Measurements from ENCODE around the gene MYZAP.

Gene MYZAP

DNA sequence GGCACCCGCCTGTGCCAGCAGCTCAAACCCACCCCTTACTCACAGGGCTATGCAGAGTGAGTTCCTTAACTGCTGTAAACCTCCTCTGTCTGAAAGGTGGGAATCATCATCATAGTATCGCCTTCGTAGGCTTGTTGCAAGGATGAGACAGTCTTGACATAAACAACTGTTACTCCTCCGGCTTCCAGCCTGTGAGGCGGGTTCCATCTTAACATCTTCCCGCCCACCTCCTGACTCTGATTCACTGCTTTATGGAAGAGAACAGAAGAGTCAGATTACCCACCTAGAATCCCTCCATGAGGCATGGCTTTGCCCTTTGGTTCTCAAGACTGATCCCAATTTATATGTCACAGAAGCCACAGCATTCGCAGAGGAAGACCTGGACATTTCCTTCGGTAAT is 136.7 kb downstream of the MYZAP start:
- no peak for DNase-seq
- H3K9me3 ChIP-seq (ENCODE audit: control insufficient read depth, low read length) = no peaks in the 10 kb centered on the region
- H3K27ac ChIP-seq (ENCODE audit: insufficient read depth, low read length, poor library complexity, severe bottlenecking) = no peak overlapping the region
- no peak overlapping the region for H3K4me3 ChIP-seq (ENCODE audit: insufficient read depth, low read depth, low read length, poor library complexity, severe bottlenecking)
- H3K4me1 ChIP-seq (ENCODE audit: control insufficient read depth, insufficient read depth, low read length, poor library complexity, severe bottlenecking) = no peaks in the 10 kb centered on the region
- no peaks in the 10 kb centered on the region for H3K36me3 ChIP-seq (ENCODE audit: control insufficient read depth, insufficient read depth, low read length)
- H3K27me3 ChIP-seq (replicated peaks; ENCODE audit: control insufficient read depth, insufficient read depth, low read length, poor library complexity, severe bottlenecking) = no peaks in the 10 kb centered on the region

DNA sequence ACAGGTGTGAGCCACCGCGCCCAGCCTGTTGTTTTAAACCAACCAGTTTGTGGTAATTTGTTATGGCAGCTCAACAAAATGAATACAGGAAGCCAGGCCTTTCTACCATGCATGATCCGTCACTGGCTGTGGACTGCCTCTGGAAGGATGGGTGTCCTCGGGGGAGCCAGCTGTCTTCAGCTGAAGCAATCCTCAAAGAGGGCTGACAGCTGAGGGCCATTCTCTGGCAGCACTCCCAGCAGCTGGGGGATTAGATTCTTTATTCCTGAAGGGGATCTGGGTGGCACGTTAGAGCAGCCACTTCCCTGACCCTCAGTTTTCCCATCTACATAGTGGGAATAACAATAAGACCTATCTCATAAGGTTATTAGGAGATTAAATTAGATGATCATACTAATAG is 139.2 kb downstream of the MYZAP start:
- no peak for DNase-seq
- no peaks in the 10 kb centered on the region for H3K9me3 ChIP-seq (ENCODE audit: control insufficient read depth, low read length)
- no peaks in the 10 kb centered on the region for H3K27me3 ChIP-seq (replicated peaks; ENCODE audit: control insufficient read depth, insufficient read depth, low read length, poor library complexity, severe bottlenecking)
- no peaks in the 10 kb centered on the region for H3K4me1 ChIP-seq (ENCODE audit: control insufficient read depth, insufficient read depth, low read length, poor library complexity, severe bottlenecking)
- H3K4me3 ChIP-seq (ENCODE audit: insufficient read depth, low read depth, low read length, poor library complexity, severe bottlenecking) = no peak overlapping the region
- no peaks in the 10 kb centered on the region for H3K36me3 ChIP-seq (ENCODE audit: control insufficient read depth, insufficient read depth, low read length)
- H3K27ac ChIP-seq (ENCODE audit: insufficient read depth, low read length, poor library complexity, severe bottlenecking) = no peak overlapping the region

DNA sequence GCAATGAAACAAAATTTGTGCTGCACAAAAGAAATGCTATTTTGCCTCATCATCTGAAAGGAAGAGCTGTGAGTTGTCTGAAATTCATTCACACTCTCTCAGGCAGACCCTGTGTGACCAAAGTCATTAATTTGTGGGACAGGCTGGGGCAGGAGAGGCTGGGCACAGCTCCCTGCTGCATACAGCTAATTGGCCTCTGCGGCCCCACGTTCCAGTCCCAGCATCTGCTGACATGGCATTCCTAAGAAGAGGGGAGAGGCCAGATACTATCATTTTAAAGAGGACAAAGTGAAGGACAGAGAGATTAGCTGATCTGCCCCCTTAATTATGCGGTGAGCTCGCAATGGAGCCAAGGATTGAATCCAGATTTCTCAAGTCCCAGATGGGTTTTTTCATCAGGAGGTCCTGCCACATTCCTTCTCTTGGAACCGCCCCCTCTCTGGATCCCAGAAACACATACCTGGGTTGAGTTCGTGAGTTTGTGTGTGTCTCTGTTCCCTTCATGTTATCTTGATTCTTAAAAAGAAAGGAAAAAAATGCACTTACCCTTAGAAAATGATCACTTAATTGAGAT is 139.9 kb downstream of the MYZAP start:
- Histone ChIP-seq H3K4me3 (ENCODE audit: insufficient read depth, low read depth, low read length, poor library complexity, severe bottlenecking) (no peak overlapping the region), H3K27me3 (replicated peaks; ENCODE audit: control insufficient read depth, insufficient read depth, low read length, poor library complexity, severe bottlenecking) (no peaks in the 10 kb centered on the region), H3K9me3 (ENCODE audit: control insufficient read depth, low read length) (no peaks in the 10 kb centered on the region), H3K4me1 (ENCODE audit: control insufficient read depth, insufficient read depth, low read length, poor library complexity, severe bottlenecking) (no peaks in the 10 kb centered on the region), H3K36me3 (ENCODE audit: control insufficient read depth, insufficient read depth, low read length) (no peaks in the 10 kb centered on the region), H3K27ac (ENCODE audit: insufficient read depth, low read length, poor library complexity, severe bottlenecking) (no peak overlapping the region)
- no peak for DNase-seq

DNA sequence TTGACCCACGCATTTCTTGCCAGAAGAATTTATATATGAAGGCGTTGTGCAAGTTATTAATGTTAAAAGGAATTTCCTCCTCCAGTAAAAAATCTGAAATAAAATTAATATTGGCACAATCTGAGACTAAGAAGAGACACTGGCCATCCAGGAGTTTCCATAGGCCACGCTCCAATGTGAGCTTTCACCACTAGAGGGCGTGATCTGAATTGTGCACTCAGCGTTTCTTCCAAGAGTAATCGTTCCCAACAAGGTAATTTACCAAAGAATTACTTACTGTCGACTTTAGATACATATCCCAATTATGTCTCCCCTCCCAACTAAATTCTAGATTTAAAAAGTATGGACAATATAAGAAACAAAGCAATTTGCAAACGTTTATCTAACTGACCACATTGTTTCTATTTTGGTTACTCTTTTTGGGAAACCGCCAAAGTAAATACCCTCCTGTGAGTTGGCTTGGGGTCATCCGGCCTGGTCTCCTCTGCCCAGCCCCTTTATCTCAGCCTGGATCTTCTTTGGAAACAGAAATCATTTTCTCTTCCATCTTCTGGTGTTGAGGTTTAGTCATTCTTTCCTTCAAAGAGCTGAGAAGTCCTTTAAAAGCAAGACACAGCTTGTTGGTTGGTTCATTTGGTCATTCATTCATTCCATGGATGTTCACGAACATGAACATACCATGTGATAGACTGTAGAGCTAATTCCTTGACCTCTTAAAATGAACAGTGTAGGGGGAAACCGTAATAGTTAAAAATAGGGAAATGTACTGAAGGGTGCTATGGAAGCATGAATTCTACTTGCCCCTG is 141.0 kb downstream of the MYZAP start:
- H3K4me3 ChIP-seq (ENCODE audit: insufficient read depth, low read depth, low read length, poor library complexity, severe bottlenecking) = no peak overlapping the region
- no peak overlapping the region for H3K27ac ChIP-seq (ENCODE audit: insufficient read depth, low read length, poor library complexity, severe bottlenecking)
- no peaks in the 10 kb centered on the region for H3K4me1 ChIP-seq (ENCODE audit: control insufficient read depth, insufficient read depth, low read length, poor library complexity, severe bottlenecking)
- H3K36me3 ChIP-seq (ENCODE audit: control insufficient read depth, insufficient read depth, low read length) = no peaks in the 10 kb centered on the region
- H3K9me3 ChIP-seq (ENCODE audit: control insufficient read depth, low read length) = no peaks in the 10 kb centered on the region
- H3K27me3 ChIP-seq (replicated peaks; ENCODE audit: control insufficient read depth, insufficient read depth, low read length, poor library complexity, severe bottlenecking) = no peaks in the 10 kb centered on the region
- peak in 1 of 3 donors; percentile 11 for DNase-seq

DNA sequence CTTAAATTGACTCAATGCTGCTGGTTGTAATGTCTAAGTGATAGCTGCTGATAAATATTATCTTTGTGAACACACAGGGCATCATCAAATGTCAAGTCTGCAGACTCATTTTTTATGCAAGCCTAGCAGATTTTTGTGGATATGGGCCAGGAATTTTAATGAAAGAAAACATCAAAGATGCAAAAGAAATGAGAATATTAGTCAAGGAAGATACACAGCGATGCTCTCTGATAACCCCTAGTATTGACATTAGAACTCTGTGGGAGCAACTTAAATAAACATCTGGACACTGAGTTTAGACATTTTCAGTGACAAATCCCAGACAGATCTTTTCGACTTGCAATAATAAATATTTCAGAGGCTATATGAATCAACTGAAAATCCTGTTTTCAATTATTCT is 143.2 kb downstream of the MYZAP start:
- no peaks in the 10 kb centered on the region for H3K9me3 ChIP-seq (ENCODE audit: control insufficient read depth, low read length)
- no peak for DNase-seq
- no peak overlapping the region for H3K27ac ChIP-seq (ENCODE audit: insufficient read depth, low read length, poor library complexity, severe bottlenecking)
- H3K27me3 ChIP-seq (replicated peaks; ENCODE audit: control insufficient read depth, insufficient read depth, low read length, poor library complexity, severe bottlenecking) = no peaks in the 10 kb centered on the region
- H3K4me3 ChIP-seq (ENCODE audit: insufficient read depth, low read depth, low read length, poor library complexity, severe bottlenecking) = no peak overlapping the region
- no peaks in the 10 kb centered on the region for H3K36me3 ChIP-seq (ENCODE audit: control insufficient read depth, insufficient read depth, low read length)
- H3K4me1 ChIP-seq (ENCODE audit: control insufficient read depth, insufficient read depth, low read length, poor library complexity, severe bottlenecking) = no peaks in the 10 kb centered on the region
